ENCODE measurements around the gene C12orf57. TPM values are rescaled to one million over a fixed set of nuclear protein-coding genes. Genes with fewer than 3 reads are reported as not detected.

Gene C12orf57
- total and polyA plus RNA-seq, 2 of the 8 experiments (the other 6 are each of a cell fraction or from before 2014, with no cell fraction given): 174 to 993 TPM

GRCh38 chr12:6904280-6905276, 39.2 kb upstream of the C12orf57 start, which contains the start of gene LRRC23:
TSS of gene LRRC23 (plus strand) at chr12:6904822. CDS start at chr12:6905634, 812 bp downstream.
- H3K27me3 ChIP-seq (replicated peaks in 1 of 4; ENCODE audit: control insufficient read depth in 3 of 4, extremely low read depth in 1 of 4, insufficient read depth in 3 of 4, low read length in 3 of 4): peaks cover 0 to 4% (median 0%) of the 10 kb centered on the region in 4 experiments; a peak in 4 of 7 replicates
- H3K9me3 ChIP-seq (ENCODE audit: insufficient read depth in 2 of 2, low read depth in 1 of 2, low read length in 1 of 2): no peaks in the 10 kb centered on the region
- 0 out of 2 replicates have a peak within 1 kb of the TSS, but pooled peaks have one; percentile 20 for H2BK12ac ChIP-seq (ENCODE audit: low read depth, low read length)
- no peaks in the 10 kb centered on the region for H3K36me3 ChIP-seq (ENCODE audit: control insufficient read depth in 2 of 4, insufficient read depth in 4 of 4, low read length in 3 of 4)
- H3K56ac ChIP-seq (replicated peaks; ENCODE audit: insufficient read length, low read depth, low read length): no peak within 1 kb of the TSS
- H2BK5ac ChIP-seq (ENCODE audit: low read depth, low read length): peak within 1 kb of the TSS; percentile 36
- no peak within 1 kb of the TSS for H2BK20ac ChIP-seq (ENCODE audit: low read length)
- no peak within 1 kb of the TSS for H4K8ac ChIP-seq (ENCODE audit: extremely low read depth, insufficient read depth, low read length)
- FAIRE-seq (peak; percentile 96), DNase-seq (ENCODE audit: low read depth in 1 of 2, low spot score in 2 of 2) (peak; percentile 96 to 98)
- peak within 1 kb of the TSS; percentile 22; the same call in 1 of the 2 replicates for H2BK15ac ChIP-seq (ENCODE audit: low read length)
- ChIA-PET CTCF (ENCODE audit: partially characterized antibody) (interaction anchor here (0.6 to 13.0 kb wide), 9 partner anchors 13 to 151 kb away, joined by 3 to 74 read pairs (median 6); partner anchors contain the start of genes ATN1, ENO2 and SPSB2), POLR2A (ENCODE audit: partially characterized antibody) (interaction anchor here (0.7 to 39.6 kb wide), 11 partner anchors 9 to 144 kb away, joined by 3 to 1027 read pairs (median 18); partner anchors contain the start of genes ATN1, C12orf57, ENO2 and PTPN6)
- no peaks in the 10 kb centered on the region for H3K79me2 ChIP-seq (ENCODE audit: control insufficient read depth in 1 of 2, insufficient read depth in 2 of 2, low read length in 2 of 2)
- H3K79me1 ChIP-seq (ENCODE audit: low read depth, low read length): no peaks in the 10 kb centered on the region
- 11% methylated on average over 28 of the region's 34 CpGs; no CpG with 5 or more reads in 1 of the 2 experiments for WGBS, 2 experiments (ENCODE audit: extremely low coverage in 1 of 2, insufficient coverage in 1 of 2, insufficient read length in 1 of 2, insufficient replicate concordance in 2 of 2, low coverage in 1 of 2, low lambda C conversion rate in 2 of 2, missing lambda C conversion rate in 1 of 2)
- H2AFZ ChIP-seq (ENCODE audit: low read length): peak within 1 kb of the TSS; percentile 60
- H2AK5ac ChIP-seq (ENCODE audit: low read depth, low read length): no peak within 1 kb of the TSS
- no peak within 1 kb of the TSS for H3K14ac ChIP-seq (ENCODE audit: insufficient read length)
- H2BK120ac ChIP-seq (replicated peaks; ENCODE audit: low read depth, low read length): no peak within 1 kb of the TSS
- H4K20me1 ChIP-seq (replicated peaks in 1 of 2; ENCODE audit: control insufficient read depth in 1 of 2, insufficient read depth in 2 of 2, low read length in 2 of 2): no peaks in the 10 kb centered on the region
- H3K4me1 ChIP-seq (replicated peaks in 1 of 4; ENCODE audit: control insufficient read depth in 3 of 4, insufficient read depth in 4 of 4, low read length in 3 of 4): peaks cover 3 to 12% (median 11%) of the 10 kb centered on the region in 4 experiments; a peak in 5 of 7 replicates
- peak within 1 kb of the TSS; percentile 40 for H4K5ac ChIP-seq (ENCODE audit: insufficient read length, low read depth, low read length)
- peak within 1 kb of the TSS; percentile 46 to 64 (median 52) for H3K4me3 ChIP-seq (ENCODE audit: extremely low read depth in 1 of 4, insufficient read depth in 2 of 4, low read depth in 3 of 4, low read length in 4 of 4)
- H3K27ac ChIP-seq (ENCODE audit: low read depth, low read length): peak within 1 kb of the TSS; percentile 76
- no peak within 1 kb of the TSS for H3K4ac ChIP-seq (replicated peaks; ENCODE audit: insufficient read length, low read depth, low read length)
- H3K18ac ChIP-seq (ENCODE audit: extremely low read depth, low read length): peak within 1 kb of the TSS; percentile 19; the same call in 1 of the 2 replicates
- peak within 1 kb of the TSS in 3 of 4 experiments; percentile 60 to 77 (median 76); a peak in 6 of 7 replicates for H3K9ac ChIP-seq (replicated peaks in 1 of 4; ENCODE audit: extremely low read depth in 1 of 4, low read depth in 3 of 4, low read length in 3 of 4)
- H3K23me2 ChIP-seq (ENCODE audit: low read depth, low read length): peaks cover 3% of the 10 kb centered on the region; the same call in 1 of the 2 replicates
- H4K91ac ChIP-seq (replicated peaks; ENCODE audit: insufficient read length, low read length): no peak within 1 kb of the TSS
- peak within 1 kb of the TSS; percentile 84 to 95 for H3K4me2 ChIP-seq (ENCODE audit: insufficient read depth in 1 of 2, low read depth in 2 of 2, low read length in 2 of 2)
- no peak within 1 kb of the TSS for H3K23ac ChIP-seq (ENCODE audit: insufficient read length)
- TF ChIP-seq POLR2A (IDR thresholded peaks at IDR 0.05; ENCODE audit: control extremely low read depth in 1 of 2, low read depth in 2 of 2, low read length in 2 of 2) (peak in 1 of 2 experiments; percentile 76; a peak in 1 of 3 replicates), JUN (IDR thresholded peaks at IDR 0.05; ENCODE audit: low read depth, low read length) (peak; percentile 61; the same call in 1 of the 2 replicates), CEBPB (IDR thresholded peaks at IDR 0.05; ENCODE audit: low read depth, low read length) (peak; percentile 68), EP300 (IDR thresholded peaks at IDR 0.05; ENCODE audit: borderline replicate concordance in 1 of 2, low read depth in 2 of 2, low read length in 2 of 2) (peak in 1 of 2 experiments; percentile 72; a peak in 1 of 3 replicates), SUZ12 (IDR thresholded peaks at IDR 0.05; ENCODE audit: low read length) (no peak), TBP (IDR thresholded peaks at IDR 0.05; ENCODE audit: low read depth, low read length) (peak; percentile 51; the same call in 1 of the 2 replicates), SAP30 (IDR thresholded peaks at IDR 0.05; ENCODE audit: insufficient read depth, insufficient replicate concordance, low read length) (peak; percentile 89), SP1 (IDR thresholded peaks at IDR 0.05; ENCODE audit: low read depth, low read length) (peak; percentile 62; the same call in 1 of the 2 replicates), PHF8 (conservative IDR thresholded peaks at IDR 0.05; ENCODE audit: low read depth, low read length) (0 out of 2 replicates have a peak, but pooled peaks have one; percentile 33)

All from H1 (cell line).